DOHH2 (cell line): Measurements from ENCODE around the gene PTX4.

Experiments used
- H3F3A ChIP-seq: fragments of 200-600 bp; sonication (generic), shearing (Covaris generic); 2 replicates; pipeline ENCODE4 v1.6.0; 2016; ENCODE audit warnings: antibody characterized with exemption, mild to moderate bottlenecking; ENCODE audit not compliant: control insufficient read depth, insufficient read depth
- H3K27ac ChIP-seq: fragments of 200-600 bp; sonication (generic); 2 replicates; pipeline ENCODE4 v1.5.1; 2014; ENCODE audit warnings: low read depth, mild to moderate bottlenecking, low read length, moderate library complexity
- H3K27me3 ChIP-seq: fragments of 200-600 bp; sonication (generic); 2 replicates; pipeline ENCODE4 v1.6.1; 2014; ENCODE audit warnings: mild to moderate bottlenecking, low read length, mixed read lengths; ENCODE audit not compliant: control insufficient read depth
- H3K36me3 ChIP-seq: fragments of 200-600 bp; sonication (generic); 2 replicates; pipeline ENCODE4 v1.6.1; 2014; ENCODE audit warnings: mild to moderate bottlenecking, low read length, moderate library complexity, mixed read lengths; ENCODE audit not compliant: control insufficient read depth
- H3K4me1 ChIP-seq: fragments of 200-600 bp; sonication (generic); 2 replicates; pipeline ENCODE4 v1.6.1; 2014; ENCODE audit warnings: mild to moderate bottlenecking, low read length, mixed read lengths; ENCODE audit not compliant: control insufficient read depth
- H3K4me2 ChIP-seq: fragments of 200-600 bp; sonication (generic); 2 replicates; pipeline ENCODE4 v1.6.0; 2014; ENCODE audit warnings: mild to moderate bottlenecking, low read length, moderate library complexity
- H3K4me3 ChIP-seq: fragments of 200-600 bp; sonication (generic); 2 replicates; pipeline ENCODE4 v1.5.1; 2014; ENCODE audit warnings: mild to moderate bottlenecking, low read length, mixed read lengths
- H3K79me2 ChIP-seq: fragments of 200-600 bp; sonication (generic); 2 replicates; pipeline ENCODE4 v1.6.1; 2014; ENCODE audit warnings: mild to moderate bottlenecking, low read length, mixed read lengths; ENCODE audit not compliant: control insufficient read depth
- H3K9me2 ChIP-seq: fragments of 200-600 bp; sonication (generic); replicated peaks from 2 replicates; pipeline ENCODE4 v1.6.1; 2014; ENCODE audit warnings: mild to moderate bottlenecking, low read length, mixed read lengths; ENCODE audit not compliant: control insufficient read depth
- H3K9me3 ChIP-seq: fragments of 200-600 bp; sonication (generic); 2 replicates; pipeline ENCODE4 v1.6.1; 2014; ENCODE audit warnings: antibody characterized with exemption, low read length, mixed read lengths; ENCODE audit not compliant: control insufficient read depth, insufficient read depth
- H4K20me1 ChIP-seq: fragments of 200-600 bp; sonication (generic); 2 replicates; pipeline ENCODE4 v1.6.0; 2014; ENCODE audit warnings: low read depth, mild to moderate bottlenecking, antibody characterized with exemption, low read length, moderate library complexity; ENCODE audit not compliant: control insufficient read depth, insufficient read depth
- EZH2phosphoT487 ChIP-seq: fragments of 200-600 bp; sonication (generic); IDR thresholded peaks from 2 replicates; pipeline ENCODE4 v1.6.1; 2017; ENCODE audit warnings: borderline replicate concordance, mild to moderate bottlenecking, antibody characterized with exemption, low read length, moderate library complexity, mixed read lengths
- TF ChIP-seq, protein P1 (sequence below): fragments of 200-600 bp; sonication (generic); IDR thresholded peaks from one replicate; pipeline ENCODE4 v1.5.1; 2014; ENCODE audit warnings: antibody characterized with exemption, mild to moderate bottlenecking, low read depth, low read length; ENCODE audit not compliant: poor library complexity, severe bottlenecking

The PTX4 gene

DNA sequence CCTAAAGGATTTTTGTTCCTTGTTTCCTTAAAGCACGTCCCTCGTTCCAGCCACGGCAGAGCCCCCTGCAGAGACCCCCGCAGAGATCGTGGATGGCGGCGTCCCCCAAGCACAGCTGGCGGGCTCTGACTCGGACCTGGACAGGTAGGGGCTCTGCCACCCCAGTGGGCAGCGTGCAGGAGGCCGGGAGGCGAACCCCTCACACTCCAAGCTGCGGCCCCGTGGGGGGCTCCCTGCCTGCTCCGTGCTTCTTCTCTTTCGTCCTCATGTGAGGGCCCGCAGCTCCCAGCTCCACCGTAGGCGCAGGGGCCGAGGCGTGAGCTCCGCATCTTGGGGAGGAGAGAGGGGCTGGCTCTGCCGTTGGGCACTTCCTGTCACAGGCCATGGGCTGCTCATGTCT lies 12.9 kb upstream of the PTX4 start:
- H3K36me3 ChIP-seq = peaks cover 64% of the 10 kb centered on the region
- no peak overlapping the region for H3K27ac ChIP-seq
- H3K4me1 ChIP-seq = no peaks in the 10 kb centered on the region
- no peak for TF ChIP-seq EZH2phosphoT487
- TF ChIP-seq, protein P1, sequence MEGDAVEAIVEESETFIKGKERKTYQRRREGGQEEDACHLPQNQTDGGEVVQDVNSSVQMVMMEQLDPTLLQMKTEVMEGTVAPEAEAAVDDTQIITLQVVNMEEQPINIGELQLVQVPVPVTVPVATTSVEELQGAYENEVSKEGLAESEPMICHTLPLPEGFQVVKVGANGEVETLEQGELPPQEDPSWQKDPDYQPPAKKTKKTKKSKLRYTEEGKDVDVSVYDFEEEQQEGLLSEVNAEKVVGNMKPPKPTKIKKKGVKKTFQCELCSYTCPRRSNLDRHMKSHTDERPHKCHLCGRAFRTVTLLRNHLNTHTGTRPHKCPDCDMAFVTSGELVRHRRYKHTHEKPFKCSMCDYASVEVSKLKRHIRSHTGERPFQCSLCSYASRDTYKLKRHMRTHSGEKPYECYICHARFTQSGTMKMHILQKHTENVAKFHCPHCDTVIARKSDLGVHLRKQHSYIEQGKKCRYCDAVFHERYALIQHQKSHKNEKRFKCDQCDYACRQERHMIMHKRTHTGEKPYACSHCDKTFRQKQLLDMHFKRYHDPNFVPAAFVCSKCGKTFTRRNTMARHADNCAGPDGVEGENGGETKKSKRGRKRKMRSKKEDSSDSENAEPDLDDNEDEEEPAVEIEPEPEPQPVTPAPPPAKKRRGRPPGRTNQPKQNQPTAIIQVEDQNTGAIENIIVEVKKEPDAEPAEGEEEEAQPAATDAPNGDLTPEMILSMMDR = no peak
- H3K9me3 ChIP-seq = no peaks in the 10 kb centered on the region
- no peaks in the 10 kb centered on the region for H3K9me2 ChIP-seq
- H3K27me3 ChIP-seq = no peaks in the 10 kb centered on the region
- no peaks in the 10 kb centered on the region for H4K20me1 ChIP-seq
- no peak overlapping the region for H3K4me2 ChIP-seq
- H3K4me3 ChIP-seq = no peak overlapping the region
- H3K79me2 ChIP-seq = peaks cover 9% of the 10 kb centered on the region
- no peaks in the 10 kb centered on the region for H3F3A ChIP-seq

DNA sequence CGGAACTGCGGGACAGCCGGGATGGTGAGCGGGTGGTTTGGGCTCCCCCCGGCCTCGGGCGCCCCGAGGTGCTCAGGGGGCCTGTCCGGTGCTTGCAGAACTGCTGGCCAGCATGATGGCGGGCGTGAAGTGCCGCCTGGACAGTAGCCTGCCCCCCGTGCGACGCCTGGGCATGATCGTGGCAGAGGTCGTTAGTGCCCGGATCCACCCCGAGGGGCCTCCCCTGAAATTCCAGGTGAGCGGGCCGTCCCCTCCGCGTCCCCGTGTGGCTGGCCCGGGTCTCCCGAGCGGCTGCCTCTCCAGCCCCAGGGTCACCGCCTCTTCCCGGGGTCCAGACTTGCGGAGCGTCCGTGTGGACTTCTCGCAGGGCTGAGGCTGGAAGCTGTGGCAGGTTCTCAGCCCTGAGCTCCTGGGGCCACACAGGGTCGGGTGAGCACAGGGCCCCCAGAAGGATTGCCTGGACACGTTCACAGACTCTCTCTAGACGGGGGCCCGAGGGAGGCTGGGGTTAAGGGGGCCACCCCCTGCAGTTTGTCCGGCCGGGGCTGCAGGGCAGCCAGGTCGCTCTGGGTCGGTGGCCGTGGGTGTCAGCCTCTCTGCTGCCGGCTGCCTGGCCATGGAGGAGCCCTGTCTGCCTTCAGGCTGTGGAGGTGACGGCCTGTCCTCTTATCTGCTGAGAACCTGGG lies 11.9 kb upstream of the PTX4 start:
- Histone ChIP-seq H4K20me1 (no peaks in the 10 kb centered on the region), H3K79me2 (peaks cover 20% of the 10 kb centered on the region), H3K4me1 (no peaks in the 10 kb centered on the region), H3K4me3 (no peak overlapping the region), H3K27ac (no peak overlapping the region), H3K9me2 (no peaks in the 10 kb centered on the region), H3F3A (no peaks in the 10 kb centered on the region), H3K9me3 (no peaks in the 10 kb centered on the region), H3K27me3 (no peaks in the 10 kb centered on the region), H3K36me3 (peaks cover 74% of the 10 kb centered on the region), H3K4me2 (no peak overlapping the region)
- no peak for TF ChIP-seq EZH2phosphoT487
- TF ChIP-seq, protein P1 = no peak

DNA sequence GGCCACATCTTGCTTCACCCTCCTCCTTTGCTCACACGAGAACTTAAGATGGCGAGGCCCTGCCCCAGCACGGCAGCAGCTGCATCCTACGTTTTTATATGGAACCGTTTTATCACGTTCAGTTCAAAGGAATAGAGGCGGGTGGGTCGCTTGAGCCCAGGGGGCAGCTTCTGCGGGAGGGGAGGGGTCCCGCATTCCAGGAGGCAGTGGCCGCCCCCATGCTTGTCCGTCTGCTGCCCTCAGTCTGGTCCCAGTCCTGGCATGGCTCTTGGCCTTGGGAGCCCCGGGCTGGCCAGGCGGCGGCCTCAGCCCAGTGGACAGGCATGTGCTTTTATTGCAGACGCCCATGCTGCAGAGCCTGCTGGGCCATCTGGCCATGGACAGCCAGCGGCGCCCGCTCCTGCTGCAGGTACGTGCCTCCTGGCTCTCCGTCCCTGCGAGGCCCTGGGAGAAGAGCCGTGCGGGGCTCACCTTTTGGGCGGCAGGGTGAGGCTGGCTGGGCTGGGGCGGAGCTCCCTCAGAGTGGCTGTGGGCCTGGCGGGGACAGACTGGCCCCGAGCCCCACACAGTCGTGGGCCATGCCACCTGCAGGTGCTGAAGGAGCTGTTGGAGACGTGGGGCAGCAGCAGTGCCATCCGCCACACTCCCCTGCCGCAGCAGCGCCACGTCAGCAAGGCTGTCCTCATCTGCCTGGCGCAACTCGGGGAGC lies 11.2 kb upstream of the PTX4 start:
- peaks cover 80% of the 10 kb centered on the region for H3K36me3 ChIP-seq

More for the DNA sequence above, 11.2 kb upstream of the PTX4 start:
- no peak overlapping the region for H3K27ac ChIP-seq
- no peaks in the 10 kb centered on the region for H4K20me1 ChIP-seq
- no peaks in the 10 kb centered on the region for H3K9me2 ChIP-seq
- H3K4me3 ChIP-seq = no peak overlapping the region
- no peaks in the 10 kb centered on the region for H3K27me3 ChIP-seq
- no peaks in the 10 kb centered on the region for H3F3A ChIP-seq
- TF ChIP-seq, protein P1 = no peak
- TF ChIP-seq EZH2phosphoT487 = no peak
- H3K4me2 ChIP-seq = no peak overlapping the region
- no peaks in the 10 kb centered on the region for H3K9me3 ChIP-seq
- H3K79me2 ChIP-seq = peaks cover 27% of the 10 kb centered on the region
- peaks cover 1% of the 10 kb centered on the region for H3K4me1 ChIP-seq
